Neural progenitor cell (in vitro differentiated cells): Measurements from ENCODE around the gene ANKRD11. TPM values are rescaled to one million over a fixed set of nuclear protein-coding genes. Genes with fewer than 3 reads are reported as not detected.
A peak's percentile ranks its signal among the peaks of the same experiment; 100 is the strongest.

ENCODE experiments used
- DNase-seq: peaks from one replicate; pipeline ENCODE4 v3.0.0-alpha.2; 2016; ENCODE audit warnings: low spot score
- H2AFZ ChIP-seq: fragments of 200-600 bp; sonication (generic); replicated peaks from 2 replicates; pipeline ENCODE4 v1.6.1; 2016; ENCODE audit warnings: antibody characterized with exemption
- H3F3A ChIP-seq: fragments of 200-600 bp; sonication (generic); 2 replicates; pipeline ENCODE4 v1.6.1; 2016; ENCODE audit warnings: antibody characterized with exemption, low read depth
- H3K27ac ChIP-seq: fragments of 200-600 bp; sonication (generic); 2 replicates; pipeline ENCODE4 v1.5.1; 2016; ENCODE audit warnings: mild to moderate bottlenecking
- H3K27me3 ChIP-seq: fragments of 200-600 bp; sonication (generic); 2 replicates; pipeline ENCODE4 v1.6.1; 2016; ENCODE audit warnings: mild to moderate bottlenecking, moderate library complexity
- H3K36me3 ChIP-seq: fragments of 200-600 bp; sonication (generic); 2 replicates; pipeline ENCODE4 v1.5.1; 2016
- H3K4me1 ChIP-seq: fragments of 200-600 bp; sonication (generic); 2 replicates; pipeline ENCODE4 v1.6.1; 2016; ENCODE audit warnings: mixed run types
- H3K4me2 ChIP-seq: fragments of 200-600 bp; sonication (generic); 2 replicates; pipeline ENCODE4 v1.6.1; 2016
- H3K4me3 ChIP-seq: fragments of 200-600 bp; sonication (generic); 2 replicates; pipeline ENCODE4 v1.5.1; 2016
- H3K79me2 ChIP-seq: fragments of 200-600 bp; sonication (generic); 2 replicates; pipeline ENCODE4 v1.6.1; 2016; ENCODE audit warnings: low read depth
- H3K9ac ChIP-seq: fragments of 200-600 bp; sonication (generic); 2 replicates; pipeline ENCODE4 v1.6.1; 2016
- H3K9me3 ChIP-seq: fragments of 200-600 bp; sonication (generic); 2 replicates; pipeline ENCODE4 v1.5.1; 2016; ENCODE audit warnings: low read depth
- H4K20me1 ChIP-seq: fragments of 200-600 bp; sonication (generic); 2 replicates; pipeline ENCODE4 v1.6.1; 2016; ENCODE audit warnings: low read depth
- H3K27ac Mint-ChIP-seq: 3 replicates; pipeline ENCODE4 v1.8.0; 2021; ENCODE audit warnings: mixed read lengths
- H3K27me3 Mint-ChIP-seq: 2 replicates; pipeline ENCODE4 v1.8.0; 2022; ENCODE audit warnings: low read depth, mild to moderate bottlenecking, inconsistent platforms, moderate library complexity, mixed read lengths; ENCODE audit not compliant: insufficient read depth
- H3K36me3 Mint-ChIP-seq: 3 replicates; pipeline ENCODE4 v1.8.0; 2021; ENCODE audit warnings: mixed read lengths
- H3K4me1 Mint-ChIP-seq: 3 replicates; pipeline ENCODE4 v1.8.0; 2021; ENCODE audit warnings: mixed read lengths
- H3K4me3 Mint-ChIP-seq: 3 replicates; pipeline ENCODE4 v1.8.0; 2021; ENCODE audit warnings: mild to moderate bottlenecking, moderate library complexity, mixed read lengths
- H3K9me3 Mint-ChIP-seq: 3 replicates; pipeline ENCODE4 v1.8.0; 2020; ENCODE audit warnings: mixed read lengths
- CTCF ChIP-seq: fragments of 200-600 bp; sonication (generic); IDR thresholded peaks from 2 replicates; pipeline ENCODE4 v1.5.1; 2017; ENCODE audit warnings: antibody characterized with exemption, mild to moderate bottlenecking
- EZH2 ChIP-seq: fragments of 200-600 bp; sonication (generic); IDR thresholded peaks from 2 replicates; pipeline ENCODE4 v1.6.1; 2017; ENCODE audit warnings: antibody characterized with exemption, mild to moderate bottlenecking, moderate library complexity
- EZH2phosphoT487 ChIP-seq: fragments of 200-600 bp; sonication (generic); IDR thresholded peaks from 2 replicates; pipeline ENCODE4 v1.6.1; 2017; ENCODE audit warnings: antibody characterized with exemption
- total RNA-seq: library from RNA; depleted of rRNA; stranded (reverse); fragments of >200 nt; gene quantifications from 2 replicates; pipeline ENCODE4 v1.2.3, GENCODE V29; 2015; ENCODE audit warnings: low replicate concordance

The ANKRD11 gene
- total RNA-seq, 1 donor from 2014 or later: 47.3 TPM

- H3K4me1 Mint-ChIP-seq: peaks cover 36% of the 10 kb centered on the region
- no peaks in the 10 kb centered on the region for H3K9me3 ChIP-seq
- no peak overlapping the region for H3K27ac ChIP-seq
- peaks cover 8% of the 10 kb centered on the region for H3F3A ChIP-seq
- H3K36me3 Mint-ChIP-seq: peaks cover 17% of the 10 kb centered on the region
- H3K9ac ChIP-seq: no peak overlapping the region
- H3K79me2 ChIP-seq: peaks cover 98% of the 10 kb centered on the region
- H2AFZ ChIP-seq: no peak overlapping the region
- no peak overlapping the region for H3K4me3 ChIP-seq
- peaks cover 2% of the 10 kb centered on the region for H3K27me3 Mint-ChIP-seq
- H3K36me3 ChIP-seq: no peaks in the 10 kb centered on the region
- H3K4me2 ChIP-seq: no peak overlapping the region
- no peak overlapping the region for H3K4me3 Mint-ChIP-seq
- no peaks in the 10 kb centered on the region for H3K27me3 ChIP-seq
- TF ChIP-seq EZH2 (no peak), EZH2phosphoT487 (no peak), CTCF (no peak)
- peaks cover 13% of the 10 kb centered on the region for H3K4me1 ChIP-seq
- peaks cover 91% of the 10 kb centered on the region for H4K20me1 ChIP-seq
- peaks cover 4% of the 10 kb centered on the region for H3K9me3 Mint-ChIP-seq
- H3K27ac Mint-ChIP-seq: peak overlapping the region; percentile 23
- DNase-seq: no peak
These were observed 103.8 kb downstream of the ANKRD11 start for GRCh38 chr16:89386306-89387185.

GRCh38 chr16:89385712-89386111 lies 104.6 kb downstream of the ANKRD11 start:
- no peaks in the 10 kb centered on the region for H3K9me3 ChIP-seq
- H4K20me1 ChIP-seq: peaks cover 93% of the 10 kb centered on the region
- H3K4me2 ChIP-seq: no peak overlapping the region
- no peak for DNase-seq
- no peaks in the 10 kb centered on the region for H3K36me3 ChIP-seq
- H3K4me3 Mint-ChIP-seq: no peak overlapping the region
- peaks cover 4% of the 10 kb centered on the region for H3K9me3 Mint-ChIP-seq
- H3K4me1 ChIP-seq: peaks cover 15% of the 10 kb centered on the region
- no peak overlapping the region for H3K27ac ChIP-seq
- peaks cover 98% of the 10 kb centered on the region for H3K79me2 ChIP-seq
- H3K36me3 Mint-ChIP-seq: peaks cover 12% of the 10 kb centered on the region
- no peak overlapping the region for H3K4me3 ChIP-seq
- TF ChIP-seq EZH2: no peak
- TF ChIP-seq EZH2phosphoT487: no peak
- TF ChIP-seq CTCF: no peak
- H3K27me3 Mint-ChIP-seq: peaks cover 2% of the 10 kb centered on the region
- no peak overlapping the region for H3K27ac Mint-ChIP-seq
- no peaks in the 10 kb centered on the region for H3K27me3 ChIP-seq
- peaks cover 41% of the 10 kb centered on the region for H3K4me1 Mint-ChIP-seq
- peaks cover 8% of the 10 kb centered on the region for H3F3A ChIP-seq
- no peak overlapping the region for H2AFZ ChIP-seq
- no peak overlapping the region for H3K9ac ChIP-seq

- H3K36me3 Mint-ChIP-seq: peaks cover 5% of the 10 kb centered on the region
- peaks cover 52% of the 10 kb centered on the region for H3K4me1 Mint-ChIP-seq
- Histone ChIP-seq H3K79me2 (peaks cover 100% of the 10 kb centered on the region), H3K27me3 (no peaks in the 10 kb centered on the region), H3K4me3 (no peak overlapping the region), H3K4me1 (peaks cover 22% of the 10 kb centered on the region), H3K9me3 (no peaks in the 10 kb centered on the region), H2AFZ (no peak overlapping the region), H3F3A (peaks cover 8% of the 10 kb centered on the region), H3K27ac (no peak overlapping the region), H3K36me3 (no peaks in the 10 kb centered on the region), H3K9ac (no peak overlapping the region), H4K20me1 (peaks cover 100% of the 10 kb centered on the region), H3K4me2 (no peak overlapping the region)
- no peak for DNase-seq
- peaks cover 2% of the 10 kb centered on the region for H3K27me3 Mint-ChIP-seq
- peak overlapping the region; percentile 65 for H3K4me3 Mint-ChIP-seq
- TF ChIP-seq EZH2 (no peak), CTCF (no peak), EZH2phosphoT487 (no peak)
- peaks cover 1% of the 10 kb centered on the region for H3K9me3 Mint-ChIP-seq
- peak overlapping the region; percentile 60 for H3K27ac Mint-ChIP-seq
These were observed 106.1 kb downstream of the ANKRD11 start for GRCh38 chr16:89384282-89384681.
